WERI-Rb-1 (cell line): ENCODE data around the gene MRPS34.

Experiments used
- DNase-seq: peaks from one replicate; pipeline ENCODE4 v3.0.0-alpha.2; 2020
- H3K27ac ChIP-seq: fragments of 250-450 bp; sonication (Bioruptor Pico); 2 replicates; pipeline ENCODE4 v1.5.1; 2020; ENCODE audit warnings: mild to moderate bottlenecking, moderate library complexity
- H3K27me3 ChIP-seq: fragments of 250-450 bp; sonication (Bioruptor Pico); 2 replicates; pipeline ENCODE4 v1.5.1; 2021; ENCODE audit warnings: mild to moderate bottlenecking, low read depth, moderate library complexity; ENCODE audit not compliant: insufficient read depth, severe bottlenecking
- H3K36me3 ChIP-seq: fragments of 250-450 bp; sonication (Bioruptor Pico); 2 replicates; pipeline ENCODE4 v1.5.1; 2020; ENCODE audit warnings: mild to moderate bottlenecking, moderate library complexity
- H3K4me3 ChIP-seq: 2 replicates; pipeline ENCODE4 v1.5.1; 2011; ENCODE audit warnings: low read depth, mild to moderate bottlenecking, control low read depth, low read length
- H3K9me3 ChIP-seq: fragments of 250-450 bp; sonication (Bioruptor Pico); 2 replicates; pipeline ENCODE4 v1.5.1; 2021; ENCODE audit warnings: mild to moderate bottlenecking, moderate library complexity; ENCODE audit not compliant: severe bottlenecking
- TF ChIP-seq, protein P1 (sequence below): IDR thresholded peaks from 2 replicates; pipeline ENCODE4 v1.5.1; 2011; ENCODE audit warnings: low read depth, mild to moderate bottlenecking, control low read depth, inconsistent platforms, low read length

The MRPS34 gene

DNA sequence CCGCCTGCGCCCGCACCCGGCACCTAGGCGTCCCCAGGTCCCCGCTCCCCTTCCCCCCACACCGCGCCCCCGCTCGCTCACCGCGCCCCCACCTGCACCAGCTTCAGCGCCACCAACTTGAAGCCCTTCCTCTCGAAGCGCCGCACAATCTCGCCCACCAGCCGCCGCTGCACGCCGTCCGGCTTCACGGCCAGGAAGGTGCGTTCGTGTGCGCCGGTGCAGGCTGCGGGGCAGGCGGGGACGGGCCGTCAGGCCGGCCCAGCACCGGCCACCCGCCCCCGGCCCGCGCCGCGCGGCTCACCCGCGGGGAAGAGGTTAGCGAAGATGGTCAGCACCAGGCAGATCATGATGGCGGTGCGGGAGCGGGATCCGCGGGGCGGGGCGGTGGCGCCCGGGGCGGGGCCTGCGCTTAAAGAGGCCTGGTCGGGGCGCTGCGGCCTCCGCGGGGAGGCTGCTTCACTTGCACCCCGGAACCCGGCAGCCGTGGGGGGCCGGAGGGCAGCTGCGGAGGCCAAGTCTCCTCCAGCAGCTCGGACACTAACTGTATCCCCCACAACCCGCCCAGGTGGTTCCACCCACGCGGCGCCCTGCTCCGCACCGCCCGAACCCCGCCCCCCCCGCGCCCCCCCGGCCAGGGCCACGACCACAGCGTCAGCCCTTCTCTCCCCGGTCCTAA, 1.6 kb downstream of the MRPS34 start, which contains the start of gene NME3:
NME3 (minus strand) TSS at position 356 of the 676 bp plus-strand sequence; CDS start at position 347, 9 bp downstream.
- H3K36me3 ChIP-seq: peaks cover 66% of the 10 kb centered on the region
- H3K9me3 ChIP-seq: no peaks in the 10 kb centered on the region
- peak within 1 kb of the TSS; percentile 87 for H3K27ac ChIP-seq
- no peaks in the 10 kb centered on the region for H3K27me3 ChIP-seq
- TF ChIP-seq, protein P1, sequence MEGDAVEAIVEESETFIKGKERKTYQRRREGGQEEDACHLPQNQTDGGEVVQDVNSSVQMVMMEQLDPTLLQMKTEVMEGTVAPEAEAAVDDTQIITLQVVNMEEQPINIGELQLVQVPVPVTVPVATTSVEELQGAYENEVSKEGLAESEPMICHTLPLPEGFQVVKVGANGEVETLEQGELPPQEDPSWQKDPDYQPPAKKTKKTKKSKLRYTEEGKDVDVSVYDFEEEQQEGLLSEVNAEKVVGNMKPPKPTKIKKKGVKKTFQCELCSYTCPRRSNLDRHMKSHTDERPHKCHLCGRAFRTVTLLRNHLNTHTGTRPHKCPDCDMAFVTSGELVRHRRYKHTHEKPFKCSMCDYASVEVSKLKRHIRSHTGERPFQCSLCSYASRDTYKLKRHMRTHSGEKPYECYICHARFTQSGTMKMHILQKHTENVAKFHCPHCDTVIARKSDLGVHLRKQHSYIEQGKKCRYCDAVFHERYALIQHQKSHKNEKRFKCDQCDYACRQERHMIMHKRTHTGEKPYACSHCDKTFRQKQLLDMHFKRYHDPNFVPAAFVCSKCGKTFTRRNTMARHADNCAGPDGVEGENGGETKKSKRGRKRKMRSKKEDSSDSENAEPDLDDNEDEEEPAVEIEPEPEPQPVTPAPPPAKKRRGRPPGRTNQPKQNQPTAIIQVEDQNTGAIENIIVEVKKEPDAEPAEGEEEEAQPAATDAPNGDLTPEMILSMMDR: no peak
- peak within 1 kb of the TSS; percentile 77 for H3K4me3 ChIP-seq
- peak; percentile 77 for DNase-seq

DNA sequence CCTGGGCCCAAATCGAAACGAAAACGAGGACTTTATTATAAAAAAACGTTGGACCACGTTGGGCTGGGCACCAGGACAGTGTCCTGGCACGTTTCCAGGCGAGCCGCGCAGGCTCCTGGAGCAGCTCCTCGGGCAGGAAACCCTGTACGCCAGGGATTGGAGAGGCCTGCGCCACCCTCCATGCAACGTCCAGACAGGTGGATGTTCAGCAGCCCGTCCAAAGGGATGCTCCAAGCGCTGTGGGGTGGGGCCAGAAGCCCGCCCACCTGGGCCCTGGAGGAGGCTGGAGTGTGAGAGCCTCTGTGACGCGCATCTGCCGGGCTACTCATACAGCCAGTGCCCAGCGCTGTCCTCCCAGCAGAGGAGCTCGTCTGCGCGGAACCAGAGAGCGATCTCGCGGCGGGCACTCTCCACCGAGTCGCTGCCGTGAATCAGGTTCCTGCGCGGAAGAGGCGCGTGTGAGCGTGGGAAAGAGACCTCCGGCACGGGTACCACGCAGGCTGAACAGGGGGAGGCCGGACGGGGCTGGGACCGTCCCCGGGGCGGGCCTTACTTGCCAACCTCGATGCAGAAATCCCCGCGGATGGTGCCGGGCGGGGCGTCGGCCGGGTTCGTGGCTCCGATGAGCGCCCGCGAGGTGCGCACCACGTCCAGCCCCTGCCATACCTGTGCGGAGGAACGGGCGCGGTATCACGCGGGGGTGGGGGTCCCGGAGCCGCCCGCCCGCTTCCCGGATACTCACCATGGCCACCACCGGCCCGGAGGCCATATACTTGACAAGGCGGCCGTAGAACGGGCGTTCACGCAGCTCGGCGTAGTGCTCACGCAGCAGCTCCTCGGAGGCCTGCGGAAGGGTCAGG, 2.4 kb downstream of the MRPS34 start:
- DNase-seq: peak; percentile 55
- H3K27ac ChIP-seq: peak overlapping the region; percentile 87
- no peaks in the 10 kb centered on the region for H3K9me3 ChIP-seq
- TF ChIP-seq, protein P1: no peak
- H3K36me3 ChIP-seq: peaks cover 66% of the 10 kb centered on the region
- peak overlapping the region; percentile 77 for H3K4me3 ChIP-seq
- no peaks in the 10 kb centered on the region for H3K27me3 ChIP-seq

DNA sequence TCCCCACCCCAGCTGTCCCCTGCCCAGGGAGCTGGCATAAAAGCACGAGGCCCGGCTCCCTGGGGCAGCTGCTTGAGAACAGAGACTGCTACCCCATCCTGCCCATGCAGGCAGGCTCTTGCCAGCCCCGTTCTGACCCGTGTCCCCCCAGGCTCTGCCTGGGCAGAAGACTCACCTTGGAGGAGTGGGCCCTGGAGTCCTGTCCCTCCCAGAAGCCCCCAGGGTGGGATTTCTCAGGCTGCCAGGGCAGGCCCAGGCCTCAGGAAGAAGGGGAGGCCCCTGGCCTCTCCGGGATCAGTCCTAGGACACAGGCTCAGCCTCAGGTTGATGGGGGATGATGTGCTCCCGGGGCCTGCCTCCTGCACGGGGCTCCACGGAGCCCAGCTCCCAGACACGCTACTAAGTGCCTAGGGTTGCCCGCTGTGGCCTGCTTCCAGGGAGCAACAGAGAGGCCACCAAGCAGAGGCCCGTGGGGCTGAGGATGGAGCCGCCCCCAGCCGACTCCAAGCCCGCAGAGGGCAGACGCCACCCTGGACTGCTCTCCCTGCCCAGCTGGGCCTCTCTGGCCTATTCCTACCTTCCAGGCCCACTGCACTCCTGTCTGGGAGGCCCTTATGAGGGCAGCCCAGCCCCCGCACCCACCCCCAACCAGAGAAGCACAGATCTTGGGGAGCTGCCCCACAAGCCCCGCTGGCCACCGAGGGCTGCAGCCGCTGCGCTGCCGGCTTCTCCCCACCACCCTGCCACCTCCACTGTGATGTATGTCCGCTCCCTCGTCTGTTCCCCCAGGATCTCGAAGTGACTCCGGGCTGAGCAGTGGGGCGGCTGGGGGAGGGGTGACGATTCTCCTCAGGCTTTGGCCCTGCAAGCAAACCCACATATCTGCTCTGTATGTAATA, 3.3 kb downstream of the MRPS34 start:
- Histone ChIP-seq H3K36me3 (peaks cover 69% of the 10 kb centered on the region), H3K27ac (no peak overlapping the region; the same call in 1 of the 2 replicates), H3K9me3 (no peaks in the 10 kb centered on the region), H3K27me3 (no peaks in the 10 kb centered on the region), H3K4me3 (no peak overlapping the region)
- TF ChIP-seq, protein P1: no peak
- DNase-seq: no peak

DNA sequence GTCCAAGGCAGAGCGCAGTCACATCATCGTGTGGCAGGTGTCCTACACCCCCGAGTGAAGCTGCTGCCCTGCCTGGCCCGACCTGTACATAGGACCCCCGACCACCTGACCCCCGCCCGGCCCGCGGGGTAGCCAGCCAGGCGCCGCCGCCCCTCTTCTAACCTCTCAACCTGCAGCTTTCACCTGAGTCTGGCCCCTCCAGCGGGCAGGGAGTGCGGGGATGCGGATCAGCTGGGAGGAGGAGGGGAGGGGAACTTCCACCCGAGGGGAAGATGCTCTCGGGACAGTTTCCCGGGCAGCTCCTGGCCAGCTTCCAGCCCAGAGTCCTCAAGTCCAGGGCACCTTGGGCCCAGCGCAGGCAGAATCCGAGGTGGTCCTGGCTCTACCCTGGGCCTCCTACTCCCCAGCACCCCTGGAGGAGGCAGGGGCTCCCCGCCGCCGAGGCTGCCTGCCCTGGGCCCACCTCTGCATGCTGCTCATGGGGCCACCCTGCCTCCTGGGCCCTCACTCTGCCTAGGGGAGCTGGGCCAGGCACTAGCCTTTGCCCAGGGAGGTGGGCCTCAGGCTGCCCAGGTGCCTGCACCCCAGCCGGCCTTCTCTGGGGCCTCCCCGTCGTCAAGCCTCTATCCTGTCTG, 4.0 kb downstream of the MRPS34 start:
- no peak overlapping the region for H3K27ac ChIP-seq

More for the DNA sequence above, 4.0 kb downstream of the MRPS34 start:
- Histone ChIP-seq H3K27me3 (no peaks in the 10 kb centered on the region), H3K36me3 (peaks cover 75% of the 10 kb centered on the region), H3K9me3 (no peaks in the 10 kb centered on the region), H3K4me3 (no peak overlapping the region)
- TF ChIP-seq, protein P1: no peak
- DNase-seq: no peak
